K562 (cell line): ENCODE results near the gene RHOF. TPM values are rescaled to one million over a fixed set of nuclear protein-coding genes. Genes with fewer than 3 reads are reported as not detected.

Experiments
- BMI1 ChIP-seq: fragments of 150-350 bp; IDR thresholded peaks from 2 replicates; pipeline ENCODE4 v1.6.1; 2014; ENCODE audit warnings: low read length
- PTRF ChIP-seq: fragments of 450-650 bp; IDR thresholded peaks from 2 replicates; pipeline ENCODE4 v1.6.1; 2016; ENCODE audit warnings: mild to moderate bottlenecking, missing genetic modification characterization, missing compliant biosample characterization
- RFX5 ChIP-seq: IDR thresholded peaks from 2 replicates; pipeline ENCODE4 v1.6.1; 2011; ENCODE audit warnings: low read depth, mild to moderate bottlenecking, improper control_type of control experiment, low read length
- RFX7 ChIP-seq: fragments of 250-450 bp; sonication (Bioruptor Pico); IDR thresholded peaks from 2 replicates; pipeline ENCODE4 v1.5.1; 2021; ENCODE audit warnings: mild to moderate bottlenecking
- SAP30 ChIP-seq: fragments of 200-600 bp; sonication (generic); IDR thresholded peaks from 2 replicates; pipeline ENCODE4 v1.6.1; 2012; ENCODE audit warnings: borderline replicate concordance, low read depth, mild to moderate bottlenecking, moderate library complexity, low read length, control low read depth, inconsistent platforms; ENCODE audit not compliant: insufficient read depth, poor library complexity, severe bottlenecking
- SMC3 ChIP-seq: conservative IDR thresholded peaks from 2 replicates; pipeline ENCODE4 v1.6.1; 2011; ENCODE audit warnings: low read depth, low read length, improper control_type of control experiment; ENCODE audit not compliant: insufficient read depth
- YY1 ChIP-seq, 3 experiments: IDR thresholded peaks; 2 replicates each; pipeline ENCODE4 v1.6.1; 2011; ENCODE audit warnings: low read length in 2 of 3, mild to moderate bottlenecking in 2 of 3, moderate library complexity in 2 of 3, borderline replicate concordance in 1 of 3, control low read depth in 1 of 3, low read depth in 1 of 3; ENCODE audit not compliant: insufficient read depth in 3 of 3, insufficient replicate concordance in 2 of 3, control insufficient read depth in 1 of 3, insufficient read length in 1 of 3; ENCODE audit errors: extremely low read depth in 1 of 3
- ZNF766 ChIP-seq: fragments of 200-800 bp; sonication (Bioruptor generic); conservative IDR thresholded peaks from 2 replicates; pipeline ENCODE4 v1.6.1; 2016; ENCODE audit warnings: missing genetic modification characterization, missing compliant biosample characterization
- polyA plus RNA-seq, 8 experiments: library from polyadenylated mRNA; depleted of rRNA in 4 of 8; stranded (reverse) in 5 of 8; unstranded in 3 of 8; fragments of >200 nt; fragmentation: Nextera tagmentation in 2 of 8; fragmentation: Illumina TruSeq in 1 of 8; extraction: Ambion mirVana in 2 of 8; extraction: Trizol in 1 of 8; gene quantifications; 2 replicates each; pipeline versions ENCODE4 v1.2.1 to v1.2.3, GENCODE V29; 2011 to 2014; ENCODE audit warnings: inconsistent platforms in 1 of 8, missing spikeins in 1 of 8
- total RNA-seq, 7 experiments: library from RNA; depleted of rRNA in 6 of 7; stranded (reverse); fragments of >200 nt in 6 of 7; fragmentation: Illumina TruSeq in 2 of 7; extraction: Trizol in 2 of 7; gene quantifications; 2 replicates each; pipeline versions ENCODE4 v1.2.1 to v1.2.3, GENCODE V29; 2011 to 2021; ENCODE audit warnings: low replicate concordance in 1 of 7
- TF ChIP-seq, protein P1 (sequence below), 3 experiments: fragments of 200-800 bp in 1 of 3; sonication (Bioruptor generic) in 1 of 3; sonication (generic) in 1 of 3; formaldehyde crosslinking in 1 of 3; IDR thresholded peaks; 2 replicates each; pipeline versions ENCODE4 v1.6.1 to v1.8.0; 2016 to 2022; ENCODE audit warnings: mild to moderate bottlenecking in 2 of 3, missing compliant biosample characterization in 2 of 3, missing genetic modification characterization in 2 of 3, missing genetic modification reagents in 1 of 3
- TF ChIP-seq, protein P2 (sequence below): IDR thresholded peaks from 2 replicates; pipeline ENCODE4 v1.6.1; 2014; ENCODE audit warnings: antibody characterized with exemption
- TF ChIP-seq, protein P3 (sequence below), 2 experiments: fragments of 450-650 bp; IDR thresholded peaks; 2 replicates each; pipeline ENCODE4 v1.6.1; 2016
- TF ChIP-seq, protein P4 (sequence below): fragments of 250-450 bp; sonication (Bioruptor Pico); IDR thresholded peaks from 2 replicates; pipeline ENCODE4 v1.6.1; 2021; ENCODE audit warnings: mild to moderate bottlenecking
- TF ChIP-seq, protein P5 (sequence below): fragments of 200-800 bp; sonication (Bioruptor generic); IDR thresholded peaks from 2 replicates; pipeline ENCODE4 v1.6.1; 2017; ENCODE audit warnings: missing genetic modification characterization, missing compliant biosample characterization
- TF ChIP-seq, protein P6 (sequence below): fragments of 450-650 bp; formaldehyde crosslinking; IDR thresholded peaks from 2 replicates; pipeline ENCODE4 v1.4.0; 2020; ENCODE audit warnings: mild to moderate bottlenecking, moderate library complexity

The RHOF gene
- total and polyA plus RNA-seq, 9 of the 15 experiments (the other 6 are each of a cell fraction or from before 2014, with no cell fraction given), result 0.13 to 10.1 (median 4.0) TPM

DNA sequence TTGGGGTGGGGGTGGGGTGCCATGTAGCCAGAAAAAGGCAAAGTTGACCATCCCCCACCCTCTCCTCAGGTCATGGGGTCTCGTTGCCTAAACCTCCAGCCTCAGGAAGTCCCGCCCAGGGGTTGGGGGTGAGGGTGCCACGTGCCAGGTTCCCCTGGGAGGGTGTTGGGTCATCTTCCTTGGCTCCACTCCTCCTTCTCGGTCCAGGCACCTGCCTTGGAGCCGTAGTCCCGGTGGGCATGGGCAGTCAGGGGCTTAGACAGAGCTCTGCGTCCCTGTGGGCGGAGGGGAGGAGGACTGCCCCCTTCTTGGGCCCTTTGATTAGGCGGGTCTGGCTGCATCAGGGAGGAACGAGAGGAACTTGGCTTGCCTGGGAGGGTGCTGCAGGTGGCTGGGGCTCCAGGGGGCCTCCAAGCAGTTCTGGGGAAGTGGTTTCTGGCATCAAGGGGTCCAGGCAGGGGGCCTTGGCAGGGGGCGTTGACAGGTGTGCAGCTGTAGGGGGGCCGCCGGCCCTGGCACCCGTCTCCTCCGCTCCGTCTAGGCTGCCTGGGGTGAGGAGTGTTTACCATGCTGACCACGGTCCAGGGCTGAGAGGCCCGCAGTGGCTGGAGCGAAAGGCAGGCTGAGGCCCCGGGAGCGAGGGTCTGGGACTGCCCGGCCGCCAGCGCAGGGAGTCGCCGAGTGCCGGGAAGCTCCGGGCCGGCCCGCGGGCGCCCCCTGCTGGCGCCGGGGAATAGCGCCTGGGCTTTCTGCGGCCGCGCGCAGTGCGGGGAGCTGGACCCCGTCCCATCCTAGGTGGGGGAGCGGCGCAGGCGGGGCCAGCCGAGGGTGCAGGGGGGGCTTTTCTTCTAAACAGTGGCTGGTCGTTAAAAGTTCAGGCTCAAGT lies 18.2 kb upstream of the RHOF start (continued):
- TF ChIP-seq, protein P1, sequence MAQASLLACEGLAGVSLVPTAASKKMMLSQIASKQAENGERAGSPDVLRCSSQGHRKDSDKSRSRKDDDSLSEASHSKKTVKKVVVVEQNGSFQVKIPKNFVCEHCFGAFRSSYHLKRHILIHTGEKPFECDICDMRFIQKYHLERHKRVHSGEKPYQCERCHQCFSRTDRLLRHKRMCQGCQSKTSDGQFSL (CRISPR knock-in tag; IDR thresholded peaks at IDR 0.05), result peak; percentile 80; the same call in 1 of the 2 replicates
- TF ChIP-seq, protein P1 (tag; IDR thresholded peaks at IDR 0.05), result peak in 1 of 2 experiments; percentile 92; a peak in 1 of 4 replicates
- TF ChIP-seq, protein P2, sequence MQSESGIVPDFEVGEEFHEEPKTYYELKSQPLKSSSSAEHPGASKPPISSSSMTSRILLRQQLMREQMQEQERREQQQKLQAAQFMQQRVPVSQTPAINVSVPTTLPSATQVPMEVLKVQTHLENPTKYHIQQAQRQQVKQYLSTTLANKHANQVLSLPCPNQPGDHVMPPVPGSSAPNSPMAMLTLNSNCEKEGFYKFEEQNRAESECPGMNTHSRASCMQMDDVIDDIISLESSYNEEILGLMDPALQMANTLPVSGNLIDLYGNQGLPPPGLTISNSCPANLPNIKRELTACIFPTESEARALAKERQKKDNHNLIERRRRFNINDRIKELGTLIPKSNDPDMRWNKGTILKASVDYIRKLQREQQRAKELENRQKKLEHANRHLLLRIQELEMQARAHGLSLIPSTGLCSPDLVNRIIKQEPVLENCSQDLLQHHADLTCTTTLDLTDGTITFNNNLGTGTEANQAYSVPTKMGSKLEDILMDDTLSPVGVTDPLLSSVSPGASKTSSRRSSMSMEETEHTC, result no peak
- TF ChIP-seq RFX5 (no peak), SAP30 (peak; percentile 15), BMI1 (no peak), YY1 (IDR thresholded peaks at IDR 0.05; ENCODE audit: borderline replicate concordance in 1 of 3, control insufficient read depth in 1 of 3, extremely low read depth in 1 of 3, insufficient read depth in 3 of 3, insufficient read length in 1 of 3, insufficient replicate concordance in 2 of 3, low read depth in 1 of 3, low read length in 2 of 3) (peak in 2 of 3 experiments; percentile 13 to 29), PTRF (tag) (no peak), SMC3 (peak; percentile 78), RFX7 (CRISPR knock-in tag) (no peak), ZNF766 (CRISPR knock-in tag) (0 out of 2 replicates have a peak, but pooled peaks have one; percentile 24)
- TF ChIP-seq, protein P3, sequence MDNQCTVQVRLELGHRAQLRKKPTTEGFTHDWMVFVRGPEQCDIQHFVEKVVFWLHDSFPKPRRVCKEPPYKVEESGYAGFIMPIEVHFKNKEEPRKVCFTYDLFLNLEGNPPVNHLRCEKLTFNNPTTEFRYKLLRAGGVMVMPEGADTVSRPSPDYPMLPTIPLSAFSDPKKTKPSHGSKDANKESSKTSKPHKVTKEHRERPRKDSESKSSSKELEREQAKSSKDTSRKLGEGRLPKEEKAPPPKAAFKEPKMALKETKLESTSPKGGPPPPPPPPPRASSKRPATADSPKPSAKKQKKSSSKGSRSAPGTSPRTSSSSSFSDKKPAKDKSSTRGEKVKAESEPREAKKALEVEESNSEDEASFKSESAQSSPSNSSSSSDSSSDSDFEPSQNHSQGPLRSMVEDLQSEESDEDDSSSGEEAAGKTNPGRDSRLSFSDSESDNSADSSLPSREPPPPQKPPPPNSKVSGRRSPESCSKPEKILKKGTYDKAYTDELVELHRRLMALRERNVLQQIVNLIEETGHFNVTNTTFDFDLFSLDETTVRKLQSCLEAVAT (IDR thresholded peaks at IDR 0.05), result no peak
- TF ChIP-seq, protein P4, sequence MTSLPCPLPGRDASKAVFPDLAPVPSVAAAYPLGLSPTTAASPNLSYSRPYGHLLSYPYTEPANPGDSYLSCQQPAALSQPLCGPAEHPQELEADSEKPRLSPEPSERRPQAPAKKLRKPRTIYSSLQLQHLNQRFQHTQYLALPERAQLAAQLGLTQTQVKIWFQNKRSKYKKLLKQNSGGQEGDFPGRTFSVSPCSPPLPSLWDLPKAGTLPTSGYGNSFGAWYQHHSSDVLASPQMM (CRISPR knock-in tag), result no peak
- TF ChIP-seq, protein P5, sequence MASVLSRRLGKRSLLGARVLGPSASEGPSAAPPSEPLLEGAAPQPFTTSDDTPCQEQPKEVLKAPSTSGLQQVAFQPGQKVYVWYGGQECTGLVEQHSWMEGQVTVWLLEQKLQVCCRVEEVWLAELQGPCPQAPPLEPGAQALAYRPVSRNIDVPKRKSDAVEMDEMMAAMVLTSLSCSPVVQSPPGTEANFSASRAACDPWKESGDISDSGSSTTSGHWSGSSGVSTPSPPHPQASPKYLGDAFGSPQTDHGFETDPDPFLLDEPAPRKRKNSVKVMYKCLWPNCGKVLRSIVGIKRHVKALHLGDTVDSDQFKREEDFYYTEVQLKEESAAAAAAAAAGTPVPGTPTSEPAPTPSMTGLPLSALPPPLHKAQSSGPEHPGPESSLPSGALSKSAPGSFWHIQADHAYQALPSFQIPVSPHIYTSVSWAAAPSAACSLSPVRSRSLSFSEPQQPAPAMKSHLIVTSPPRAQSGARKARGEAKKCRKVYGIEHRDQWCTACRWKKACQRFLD, result no peak
- TF ChIP-seq, protein P6, sequence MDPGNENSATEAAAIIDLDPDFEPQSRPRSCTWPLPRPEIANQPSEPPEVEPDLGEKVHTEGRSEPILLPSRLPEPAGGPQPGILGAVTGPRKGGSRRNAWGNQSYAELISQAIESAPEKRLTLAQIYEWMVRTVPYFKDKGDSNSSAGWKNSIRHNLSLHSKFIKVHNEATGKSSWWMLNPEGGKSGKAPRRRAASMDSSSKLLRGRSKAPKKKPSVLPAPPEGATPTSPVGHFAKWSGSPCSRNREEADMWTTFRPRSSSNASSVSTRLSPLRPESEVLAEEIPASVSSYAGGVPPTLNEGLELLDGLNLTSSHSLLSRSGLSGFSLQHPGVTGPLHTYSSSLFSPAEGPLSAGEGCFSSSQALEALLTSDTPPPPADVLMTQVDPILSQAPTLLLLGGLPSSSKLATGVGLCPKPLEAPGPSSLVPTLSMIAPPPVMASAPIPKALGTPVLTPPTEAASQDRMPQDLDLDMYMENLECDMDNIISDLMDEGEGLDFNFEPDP, result no peak
